GM23248 (cell line): ENCODE measurements around the gene BAHD1. TPM values are rescaled to one million over a fixed set of nuclear protein-coding genes. Genes with fewer than 3 reads are reported as not detected.
A peak's percentile ranks its signal among the peaks of the same experiment; 100 is the strongest.

ENCODE experiments used
- DNase-seq: peaks from one replicate; pipeline ENCODE4 v3.0.0-alpha.2; 2015
- H2AFZ ChIP-seq: fragments of 200-600 bp; sonication (generic); 2 replicates; pipeline ENCODE4 v1.6.1; 2016; ENCODE audit warnings: antibody characterized with exemption
- H3F3A ChIP-seq: fragments of 200-600 bp; sonication (generic); 2 replicates; pipeline ENCODE4 v1.6.1; 2016; ENCODE audit warnings: mild to moderate bottlenecking, antibody characterized with exemption, mixed run types; ENCODE audit not compliant: insufficient read depth
- H3K27ac ChIP-seq: fragments of 200-600 bp; sonication (generic); 2 replicates; pipeline ENCODE4 v1.5.1; 2016; ENCODE audit warnings: mild to moderate bottlenecking
- H3K27me3 ChIP-seq: fragments of 200-600 bp; sonication (generic); replicated peaks from 2 replicates; pipeline ENCODE4 v1.6.1; 2016; ENCODE audit warnings: mild to moderate bottlenecking; ENCODE audit not compliant: insufficient read depth
- H3K36me3 ChIP-seq: fragments of 200-600 bp; sonication (generic); 2 replicates; pipeline ENCODE4 v1.6.1; 2016; ENCODE audit warnings: low read depth, mild to moderate bottlenecking
- H3K4me1 ChIP-seq: fragments of 200-600 bp; sonication (generic); 2 replicates; pipeline ENCODE4 v1.6.1; 2016; ENCODE audit warnings: mild to moderate bottlenecking; ENCODE audit not compliant: insufficient read depth
- H3K4me2 ChIP-seq: fragments of 200-600 bp; sonication (generic); one replicate; pipeline ENCODE4 v1.6.1; 2016; ENCODE audit warnings: mild to moderate bottlenecking; ENCODE audit not compliant: unreplicated experiment
- H3K4me3 ChIP-seq: fragments of 200-600 bp; sonication (generic); 2 replicates; pipeline ENCODE4 v1.5.1; 2016; ENCODE audit warnings: mild to moderate bottlenecking
- H3K79me2 ChIP-seq: fragments of 200-600 bp; sonication (generic); 2 replicates; pipeline ENCODE4 v1.6.1; 2016; ENCODE audit warnings: mild to moderate bottlenecking; ENCODE audit not compliant: insufficient read depth
- H3K9ac ChIP-seq: fragments of 200-600 bp; sonication (generic); 2 replicates; pipeline ENCODE4 v1.6.1; 2016; ENCODE audit warnings: mild to moderate bottlenecking
- H3K9me2 ChIP-seq: fragments of 200-600 bp; sonication (generic); 2 replicates; pipeline ENCODE4 v1.6.1; 2016; ENCODE audit warnings: mixed run types, mild to moderate bottlenecking, moderate library complexity; ENCODE audit not compliant: insufficient read depth
- H3K9me3 ChIP-seq: fragments of 200-600 bp; sonication (generic); one replicate; pipeline ENCODE4 v1.6.1; 2017; ENCODE audit warnings: low read depth
- H4K20me1 ChIP-seq: fragments of 200-600 bp; sonication (generic); 2 replicates; pipeline ENCODE4 v1.6.0; 2016; ENCODE audit not compliant: insufficient read depth
- EZH2 ChIP-seq: fragments of 200-600 bp; sonication (generic); IDR thresholded peaks from 2 replicates; pipeline ENCODE4 v1.6.1; 2018; ENCODE audit warnings: antibody characterized with exemption, mild to moderate bottlenecking; ENCODE audit not compliant: insufficient read depth, poor library complexity, severe bottlenecking
- EZH2phosphoT487 ChIP-seq: fragments of 200-600 bp; sonication (generic); IDR thresholded peaks from 2 replicates; pipeline ENCODE4 v1.6.1; 2018; ENCODE audit warnings: antibody characterized with exemption, moderate library complexity, mild to moderate bottlenecking, low read depth; ENCODE audit not compliant: insufficient read depth
- WGBS, 2 experiments: methylation state at CpG; one replicate each; pipeline ENCODE4 v1.1.6; 2015 to 2017; ENCODE audit warnings: low lambda C conversion rate in 2 of 2, low coverage in 1 of 2; ENCODE audit errors: missing lambda C conversion rate in 2 of 2; 5-methylcytosine and 5-hydroxymethylcytosine counted together
- in situ Hi-C: fragments of 300-500 bp; cut with MboI; formaldehyde crosslinking; loops from 2 replicates; pipeline ENCODE4 v1.15.0; 2020
- polyA plus RNA-seq: library from polyadenylated mRNA; unstranded; fragments of >200 nt; fragmentation: Nextera tagmentation; extraction: Ambion mirVana; gene quantifications from 2 replicates; pipeline ENCODE4 v1.2.1, GENCODE V29; 2016
- total RNA-seq: library from RNA; depleted of rRNA; stranded (reverse); fragments of >200 nt; shearing (Covaris generic); gene quantifications from 2 replicates; pipeline ENCODE4 v1.2.3, GENCODE V29; 2014

The BAHD1 gene
- total and polyA plus RNA-seq, 2 experiments from 2014 or later, result 2.3 to 10.3 TPM

- DNase-seq, result peak; percentile 18
- WGBS, 2 experiments, result 62 to 73% methylated on average over 2 of the region's 2 CpGs
- no peak for TF ChIP-seq EZH2phosphoT487
- no peak for TF ChIP-seq EZH2
These were observed 69.4 kb downstream of the BAHD1 start for GRCh38 chr15:40510201-40510600.

DNA sequence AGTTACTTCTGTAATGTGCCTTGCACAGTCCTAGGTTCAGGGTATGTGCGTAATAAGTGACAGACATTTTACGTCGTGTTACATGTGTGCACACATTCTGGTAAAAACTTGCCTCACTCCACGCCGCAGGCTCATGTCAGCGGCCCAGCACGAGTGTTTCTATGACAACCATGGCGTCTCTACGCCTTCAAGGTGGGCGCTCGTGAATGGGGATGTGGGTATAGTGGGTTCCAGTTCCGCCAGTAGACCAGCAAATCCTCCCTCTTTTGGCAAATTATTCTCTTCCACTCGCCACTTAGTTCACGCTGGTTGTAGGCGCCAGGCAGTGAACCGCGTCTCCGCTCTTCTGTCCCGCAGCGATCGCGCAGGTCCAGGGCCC, 70.3 kb downstream of the BAHD1 start:
- Histone ChIP-seq H4K20me1 (no peaks in the 10 kb centered on the region), H3K27ac (no peak overlapping the region), H3K4me3 (peak overlapping the region; percentile 71), H3K9me3 (no peaks in the 10 kb centered on the region), H3F3A (no peaks in the 10 kb centered on the region; the same call in 1 of the 2 replicates), H3K79me2 (no peaks in the 10 kb centered on the region), H3K36me3 (no peaks in the 10 kb centered on the region), H2AFZ (peak overlapping the region; percentile 81), H3K9ac (peak overlapping the region; percentile 47; the same call in 1 of the 2 replicates), H3K9me2 (no peaks in the 10 kb centered on the region), H3K4me2 (peak overlapping the region; percentile 81), H3K27me3 (0 out of 2 replicates have a peak, but pooled peaks cover 7% of the 10 kb centered on the region), H3K4me1 (no peaks in the 10 kb centered on the region)
- no peak for DNase-seq
- TF ChIP-seq EZH2phosphoT487 (no peak), EZH2 (no peak)
- WGBS, 2 experiments, result 24 to 28% methylated on average over 22 of the region's 22 CpGs
- in situ Hi-C loops, result no loop called here

More at GRCh38 chr15:40510201-40510600, 69.4 kb downstream of the BAHD1 start:
- Histone ChIP-seq H3K36me3 (no peaks in the 10 kb centered on the region), H3K9me2 (no peaks in the 10 kb centered on the region), H2AFZ (no peak overlapping the region), H3K9ac (no peak overlapping the region), H3K9me3 (no peaks in the 10 kb centered on the region), H3K4me3 (no peak overlapping the region), H3F3A (no peaks in the 10 kb centered on the region; the same call in 1 of the 2 replicates), H3K27ac (no peak overlapping the region), H3K4me2 (no peak overlapping the region), H3K27me3 (0 out of 2 replicates have a peak, but pooled peaks cover 7% of the 10 kb centered on the region), H3K4me1 (no peaks in the 10 kb centered on the region), H3K79me2 (no peaks in the 10 kb centered on the region), H4K20me1 (no peaks in the 10 kb centered on the region)
- in situ Hi-C loops, result no loop called here

DNA sequence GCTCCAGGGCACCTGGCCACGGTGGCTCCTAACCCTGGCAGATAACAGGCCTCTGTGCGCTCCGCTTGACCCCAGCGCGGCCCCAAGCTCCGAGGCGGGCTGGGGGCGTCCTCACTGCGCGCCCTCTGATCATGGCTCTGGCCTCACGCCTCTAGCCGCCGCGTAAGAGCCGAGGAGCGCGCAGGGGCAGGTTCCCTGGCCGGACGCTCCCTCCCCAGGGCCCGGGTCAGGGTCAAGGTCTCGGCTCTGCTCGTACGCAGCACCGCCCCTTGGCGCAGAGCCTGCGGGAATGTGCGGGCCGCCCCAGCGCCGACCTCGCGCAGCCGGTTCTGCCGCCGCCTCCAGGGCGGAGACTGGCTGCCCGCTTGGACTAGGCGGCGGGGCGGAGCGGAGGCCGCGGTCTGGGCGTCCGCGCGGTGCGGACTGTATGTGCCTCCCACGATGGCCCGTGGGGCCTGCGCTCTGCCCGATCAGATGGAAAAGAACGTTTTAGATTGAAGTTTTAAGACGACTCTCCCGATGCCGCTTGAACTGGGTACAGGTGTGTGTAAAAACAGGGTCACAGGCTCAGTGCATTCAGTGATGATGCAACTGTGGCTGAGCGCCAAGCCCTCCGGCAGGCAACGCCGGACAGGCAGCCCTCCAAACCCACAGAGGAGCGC, 70.8 kb downstream of the BAHD1 start:
- no peaks in the 10 kb centered on the region for H3K4me1 ChIP-seq
- H3K9ac ChIP-seq, result peak overlapping the region; percentile 47; the same call in 1 of the 2 replicates
- no peaks in the 10 kb centered on the region for H3K9me2 ChIP-seq
- no peaks in the 10 kb centered on the region; the same call in 1 of the 2 replicates for H3F3A ChIP-seq
- no peak overlapping the region for H3K27ac ChIP-seq
- H4K20me1 ChIP-seq, result no peaks in the 10 kb centered on the region
- H3K4me2 ChIP-seq, result peak overlapping the region; percentile 81
- peak overlapping the region; percentile 81 for H2AFZ ChIP-seq
- peak; percentile 76 for DNase-seq
- H3K4me3 ChIP-seq, result peak overlapping the region; percentile 71
- H3K36me3 ChIP-seq, result no peaks in the 10 kb centered on the region
- TF ChIP-seq EZH2phosphoT487, result no peak
- TF ChIP-seq EZH2, result no peak
- H3K79me2 ChIP-seq, result no peaks in the 10 kb centered on the region
- 0 out of 2 replicates have a peak, but pooled peaks cover 7% of the 10 kb centered on the region for H3K27me3 ChIP-seq
- 2 to 5% methylated on average over 42 to 60 of the region's 61 CpGs for WGBS, 2 experiments
- in situ Hi-C loops, result no loop called here
- H3K9me3 ChIP-seq, result no peaks in the 10 kb centered on the region

- Histone ChIP-seq H3K27ac (no peak overlapping the region), H3K9me3 (no peaks in the 10 kb centered on the region), H2AFZ (no peak overlapping the region), H3K4me3 (no peak overlapping the region), H3K4me1 (no peaks in the 10 kb centered on the region), H3K9ac (no peak overlapping the region), H3F3A (no peaks in the 10 kb centered on the region; the same call in 1 of the 2 replicates), H3K79me2 (no peaks in the 10 kb centered on the region), H3K4me2 (no peak overlapping the region), H3K36me3 (no peaks in the 10 kb centered on the region), H4K20me1 (no peaks in the 10 kb centered on the region), H3K27me3 (0 out of 2 replicates have a peak, but pooled peaks cover 7% of the 10 kb centered on the region), H3K9me2 (no peaks in the 10 kb centered on the region)
- TF ChIP-seq EZH2 (no peak), EZH2phosphoT487 (no peak)
- in situ Hi-C loops, result no loop called here
- DNase-seq, result no peak
- WGBS, 2 experiments, result 97 to 100% methylated on average over 2 of the region's 2 CpGs
These were observed 71.7 kb downstream of the BAHD1 start for GRCh38 chr15:40512440-40512839.
